Peyer's patch (tissue), 4 donors: ENCODE measurements around the gene ERC2.

Experiments
- CTCF ChIP-seq, 6 experiments: fragments of 450-650 bp in 4 of 6; fragments of 200-600 bp in 2 of 6; sonication (generic) in 1 of 6; IDR thresholded peaks; one replicate each; pipeline ENCODE4 v1.5.1; 2017 to 2019; ENCODE audit warnings: antibody characterized with exemption in 6 of 6, mild to moderate bottlenecking in 3 of 6, moderate library complexity in 1 of 6
- POLR2A ChIP-seq, 2 donors: fragments of 450-650 bp; IDR thresholded peaks; one replicate each; pipeline ENCODE4 v1.5.1; 2017; ENCODE audit warnings: antibody characterized with exemption in 2 of 2, mild to moderate bottlenecking in 2 of 2, moderate library complexity in 2 of 2

GRCh38 chr3:56318891-56319290 lies 149.4 kb downstream of the ERC2 start:
- TF ChIP-seq CTCF (IDR thresholded peaks at IDR 0.05): no peak
- TF ChIP-seq POLR2A (IDR thresholded peaks at IDR 0.05): no peak
